RCC 7860 (cell line): ENCODE results near the gene UTRN.

Source experiments
- DNase-seq: peaks from one replicate; pipeline ENCODE4 v3.0.0-alpha.2; 2015; ENCODE audit warnings: low spot score
- FAIRE-seq: peaks from 2 replicates; lab custom pipeline; 2012; peaks lifted over from hg19 to GRCh38; lab: Jason Lieb, UNC

Gene UTRN

GRCh38 chr6:144284783-144285547, at the start of gene UTRN:
UTRN (plus strand) TSS chr6:144285335; CDS start chr6:144291829, 6,494 bp downstream.
- peak; percentile 64 for DNase-seq
- no peak for FAIRE-seq

GRCh38 chr6:144244688-144245087, 40.4 kb upstream of the UTRN start:
- FAIRE-seq: no peak
- DNase-seq: no peak

GRCh38 chr6:144246988-144247387, 38.1 kb upstream of the UTRN start:
- FAIRE-seq (no peak), DNase-seq (no peak)

- FAIRE-seq (no peak), DNase-seq (no peak)
These were observed 37.1 kb upstream of the UTRN start for GRCh38 chr6:144248003-144248402.

- DNase-seq (no peak), FAIRE-seq (no peak)
These were observed 36.4 kb upstream of the UTRN start for GRCh38 chr6:144248476-144249301.

DNA sequence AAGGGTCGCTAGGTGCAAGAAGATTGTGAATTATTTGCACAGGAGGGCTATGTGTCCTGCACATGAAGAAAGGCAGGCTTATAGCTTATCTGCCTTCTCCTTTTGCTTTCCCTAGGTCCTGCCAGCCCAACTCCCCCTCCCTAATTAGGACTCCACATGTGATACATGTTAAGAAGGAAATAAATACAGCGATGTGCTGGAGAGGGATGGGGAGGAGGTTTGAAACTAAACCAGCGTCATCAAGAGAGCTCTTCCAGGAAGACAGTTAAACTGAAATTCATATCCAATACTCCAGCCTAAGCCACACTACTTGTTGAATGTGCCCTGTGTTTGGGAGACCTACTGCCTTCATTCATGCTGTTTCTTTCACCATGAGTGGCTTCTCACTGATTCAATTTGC, 34.9 kb upstream of the UTRN start:
- DNase-seq (no peak), FAIRE-seq (no peak)

- FAIRE-seq (no peak), DNase-seq (no peak)
These were observed 32.9 kb upstream of the UTRN start for GRCh38 chr6:144252259-144252658.

GRCh38 chr6:144259986-144260385, 25.1 kb upstream of the UTRN start:
- FAIRE-seq: no peak
- no peak for DNase-seq

DNA sequence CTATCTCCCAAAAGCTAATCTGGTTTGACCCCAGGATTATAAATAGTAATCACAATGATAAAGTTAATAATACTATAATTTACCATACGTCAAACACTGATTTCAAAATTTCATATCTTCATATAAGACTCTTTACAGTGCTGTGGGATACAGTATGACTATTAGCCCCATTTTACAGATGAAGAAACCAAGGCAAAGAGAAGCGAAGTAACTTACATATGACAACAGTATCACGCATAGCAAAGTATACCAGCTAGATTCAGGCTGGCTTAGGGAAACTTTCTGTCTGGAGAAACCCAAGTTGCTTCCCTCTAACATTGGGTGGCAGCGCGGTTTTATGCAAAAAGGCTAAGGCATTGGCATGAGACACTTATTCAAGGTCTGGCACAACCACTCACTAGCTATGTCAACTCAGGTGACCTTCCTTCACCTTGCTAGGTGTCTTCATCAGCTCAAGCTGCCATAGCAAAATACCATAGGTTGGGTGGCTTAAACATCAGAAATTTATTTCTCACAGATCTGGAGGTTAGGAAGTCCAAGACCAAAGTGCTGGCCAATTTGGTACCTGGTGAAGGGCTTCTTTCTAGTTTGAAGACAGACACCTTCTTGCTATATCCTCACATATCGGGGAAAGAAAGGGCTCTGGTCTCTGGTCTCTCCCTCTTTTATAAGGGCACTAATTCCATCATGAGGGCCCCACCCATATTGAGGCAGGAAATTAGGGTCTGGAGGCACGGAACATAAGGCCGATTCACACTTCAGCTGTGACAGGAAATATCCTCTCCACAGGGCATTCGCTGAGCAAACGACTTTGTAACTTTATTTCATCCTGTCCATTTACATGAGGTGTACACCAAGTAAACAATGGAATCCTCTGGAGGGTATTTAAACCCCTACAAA, 22.4 kb upstream of the UTRN start:
- no peak for FAIRE-seq

GRCh38 chr6:144263786-144264185, 21.3 kb upstream of the UTRN start:
- DNase-seq: no peak
- no peak for FAIRE-seq

More for the DNA sequence above, 22.4 kb upstream of the UTRN start:
- DNase-seq: no peak

- peak; percentile 95 for FAIRE-seq
- peak; percentile 92 for DNase-seq
These were observed 20.7 kb upstream of the UTRN start for GRCh38 chr6:144264270-144265060.

GRCh38 chr6:144265061-144265357, 20.1 kb upstream of the UTRN start:
- peak; percentile 70 for DNase-seq
- no peak for FAIRE-seq

GRCh38 chr6:144265390-144265789, 19.7 kb upstream of the UTRN start:
- DNase-seq: peak; percentile 80
- FAIRE-seq: no peak

- DNase-seq: peak; percentile 62
- FAIRE-seq: peak; percentile 4
These were observed 19.0 kb upstream of the UTRN start for GRCh38 chr6:144266091-144266649.

DNA sequence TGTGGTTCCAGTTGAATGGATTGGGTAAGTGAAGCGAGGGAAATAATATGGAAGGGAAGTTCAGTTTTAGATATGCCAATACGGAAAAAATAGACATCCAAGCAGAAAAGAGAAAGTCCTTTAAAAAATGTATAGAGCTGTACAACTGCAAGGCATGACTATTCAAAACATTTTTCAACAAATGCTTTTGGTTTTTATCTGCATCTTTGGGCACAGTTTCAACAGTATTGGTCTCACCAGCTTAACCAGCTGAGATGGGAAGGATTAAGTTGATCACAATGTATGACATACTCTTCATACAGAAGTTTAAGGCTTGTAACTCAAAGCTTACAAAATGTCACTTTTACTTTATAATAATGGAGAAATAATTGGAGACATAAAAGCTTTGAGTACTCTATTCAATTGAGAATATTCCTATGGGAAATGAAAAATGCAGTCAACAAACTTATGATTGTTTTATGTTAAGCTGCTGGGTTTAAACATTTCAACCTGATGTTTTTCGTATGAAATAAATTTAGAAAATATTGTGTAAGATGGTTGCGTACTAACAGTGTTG, 16.3 kb upstream of the UTRN start:
- DNase-seq: no peak
- no peak for FAIRE-seq

DNA sequence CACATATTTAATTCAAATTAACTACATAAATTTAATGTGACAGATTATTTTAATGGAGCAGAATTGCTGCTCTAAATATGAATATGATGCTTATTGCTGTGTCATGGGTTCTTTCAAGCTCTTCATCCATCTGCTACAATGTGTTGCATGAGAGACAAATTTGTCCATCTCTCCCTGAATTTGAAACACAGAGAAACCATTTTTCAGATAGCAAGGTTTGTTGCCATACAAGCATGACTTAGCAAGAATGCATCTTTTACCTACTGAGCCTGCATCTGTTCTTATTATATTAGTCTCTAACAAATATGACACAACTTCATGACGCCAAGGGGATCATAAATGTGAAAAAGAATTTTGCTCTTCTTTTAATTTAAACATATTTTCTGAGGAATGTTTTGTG, 8.0 kb upstream of the UTRN start:
- FAIRE-seq (no peak), DNase-seq (no peak)

GRCh38 chr6:144277605-144278227, 7.4 kb upstream of the UTRN start:
- no peak for DNase-seq
- no peak for FAIRE-seq

- no peak for FAIRE-seq
These were observed 6.3 kb upstream of the UTRN start for GRCh38 chr6:144278659-144279314.

More at GRCh38 chr6:144278659-144279314, 6.3 kb upstream of the UTRN start:
- DNase-seq: no peak
